HepG2 (cell line): ENCODE data around the gene GUSB. TPM values are rescaled to one million over a fixed set of nuclear protein-coding genes. Genes with fewer than 3 reads are reported as not detected.

Source experiments
- ATAD3A ChIP-seq: sonication (generic); formaldehyde crosslinking; IDR thresholded peaks from 2 replicates; pipeline ENCODE4 v1.4.0; 2020; ENCODE audit warnings: missing genetic modification reagents
- CBFB ChIP-seq: sonication (generic); formaldehyde crosslinking; IDR thresholded peaks from 2 replicates; pipeline ENCODE4 v1.4.0; 2020; ENCODE audit warnings: missing genetic modification reagents
- CBX1 ChIP-seq: IDR thresholded peaks from one replicate; pipeline ENCODE4 v1.6.1; 2016; ENCODE audit warnings: antibody characterized with exemption, low read depth
- GMEB2 ChIP-seq: IDR thresholded peaks from 2 replicates; pipeline ENCODE4 v1.6.1; 2016; ENCODE audit warnings: missing biosample characterization, missing genetic modification reagents, low read depth
- ISL2 ChIP-seq: sonication (generic); formaldehyde crosslinking; IDR thresholded peaks from 2 replicates; pipeline ENCODE4 v1.5.0; 2020; ENCODE audit warnings: missing genetic modification reagents
- JARID2 ChIP-seq: sonication (generic); formaldehyde crosslinking; IDR thresholded peaks from 2 replicates; pipeline ENCODE4 v1.8.1; 2023; ENCODE audit warnings: missing genetic modification reagents, inconsistent platforms; ENCODE audit not compliant: insufficient replicate concordance
- LBX2 ChIP-seq: sonication (generic); formaldehyde crosslinking; IDR thresholded peaks from 2 replicates; pipeline ENCODE4 v1.5.0; 2020; ENCODE audit warnings: missing genetic modification reagents, mild to moderate bottlenecking, borderline replicate concordance
- MNT ChIP-seq: fragments of 450-650 bp; IDR thresholded peaks from 2 replicates; pipeline ENCODE4 v1.6.1; 2016
- ZBTB44 ChIP-seq: sonication (generic); formaldehyde crosslinking; IDR thresholded peaks from 2 replicates; pipeline ENCODE4 v1.4.0; 2020; ENCODE audit warnings: missing genetic modification reagents
- ZHX1 ChIP-seq: sonication (generic); formaldehyde crosslinking; IDR thresholded peaks from 2 replicates; pipeline ENCODE4 v1.8.1; 2022; ENCODE audit warnings: low read depth, mild to moderate bottlenecking, missing genetic modification reagents
- ZNF18 ChIP-seq: sonication (generic); formaldehyde crosslinking; IDR thresholded peaks from 2 replicates; pipeline ENCODE4 v1.8.0; 2022; ENCODE audit warnings: mild to moderate bottlenecking, missing genetic modification reagents; ENCODE audit not compliant: insufficient replicate concordance
- ZNF484 ChIP-seq: sonication (generic); formaldehyde crosslinking; IDR thresholded peaks from 2 replicates; pipeline ENCODE4 v1.5.1; 2020; ENCODE audit warnings: mild to moderate bottlenecking, low read depth, missing genetic modification reagents, borderline replicate concordance
- ZNF558 ChIP-seq: sonication (generic); formaldehyde crosslinking; IDR thresholded peaks from 2 replicates; pipeline ENCODE4 v1.9.0; 2022; ENCODE audit warnings: mild to moderate bottlenecking, missing genetic modification reagents, borderline replicate concordance
- ZNF674 ChIP-seq: sonication (generic); formaldehyde crosslinking; IDR thresholded peaks from 2 replicates; pipeline ENCODE4 v1.5.0; 2020; ENCODE audit warnings: low read depth, mild to moderate bottlenecking, missing genetic modification reagents
- polyA plus RNA-seq, 8 experiments: library from polyadenylated mRNA; depleted of rRNA in 3 of 8; stranded (reverse) in 7 of 8; unstranded in 1 of 8; fragments of >200 nt; fragmentation: Illumina TruSeq in 4 of 8; extraction: Trizol in 4 of 8; gene quantifications; 2 replicates each; pipeline versions ENCODE4 v1.2.1 to v1.2.3, GENCODE V29; 2011 to 2016; ENCODE audit warnings: low read depth in 4 of 8, missing spikeins in 1 of 8, mixed read lengths in 1 of 8; ENCODE audit not compliant: insufficient read depth in 1 of 8
- total RNA-seq, 5 experiments: library from RNA; depleted of rRNA; stranded (reverse); fragments of >200 nt; fragmentation: Illumina TruSeq; extraction: Trizol; gene quantifications; 2 replicates each; pipeline ENCODE4 v1.2.3, GENCODE V29; 2016; ENCODE audit warnings: low read depth in 1 of 5

GUSB gene
- total and polyA plus RNA-seq, 2 of the 13 experiments (the other 11 are each of a cell fraction or from before 2014, with no cell fraction given): 18.8 to 60.0 TPM

GRCh38 chr7:65981965-65982792 is at the start of gene GUSB (continued):
- TF ChIP-seq ZNF18 (CRISPR knock-in tag) (no peak), MNT (no peak), ZNF674 (CRISPR knock-in tag) (peak; percentile 96; the same call in 1 of the 2 replicates), LBX2 (CRISPR knock-in tag) (no peak), ZNF558 (CRISPR knock-in tag) (peak; percentile 89; the same call in 1 of the 2 replicates), ZNF484 (CRISPR knock-in tag) (0 out of 2 replicates have a peak, but pooled peaks have one; percentile 72), ZHX1 (CRISPR knock-in tag) (peak; percentile 95), JARID2 (peak; percentile 35), CBFB (CRISPR knock-in tag) (peak; percentile 95), ATAD3A (no peak), CBX1 (no peak), ZBTB44 (CRISPR knock-in tag) (0 out of 2 replicates have a peak, but pooled peaks have one; percentile 74), GMEB2 (CRISPR knock-in tag) (peak; percentile 86), ISL2 (CRISPR knock-in tag) (peak; percentile 92)
